ENCODE data around the gene DCTD. TPM values are rescaled to one million over a fixed set of nuclear protein-coding genes. Genes with fewer than 3 reads are reported as not detected.

DCTD gene
- total and polyA plus RNA-seq, 2 donors = 40.0 to 65.8 TPM

DNA sequence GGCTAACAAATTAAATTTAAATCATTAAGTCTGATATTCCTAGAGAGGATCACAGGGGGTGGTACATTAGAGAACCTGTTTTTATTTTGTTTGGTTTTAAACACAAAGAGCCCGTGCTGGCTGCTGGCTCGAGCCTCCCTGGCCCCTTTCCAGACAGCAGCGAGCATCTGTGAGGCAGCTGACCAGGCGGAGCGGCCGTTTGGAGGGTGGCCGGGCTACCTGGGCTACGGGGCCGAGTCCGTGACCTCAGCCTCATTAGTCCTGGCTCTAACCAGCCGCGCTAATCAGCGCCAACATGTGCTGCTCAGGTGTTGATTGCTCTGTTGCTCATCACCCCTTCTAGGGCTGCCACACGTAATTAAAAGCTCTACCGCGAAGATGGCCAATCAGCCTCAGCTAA, 35.3 kb downstream of the DCTD start:
- 96% methylated on average over 16 of the region's 16 CpGs for WGBS
- DNase-seq (ENCODE audit: low read depth in 6 of 9, low spot score in 9 of 9) = no peak
- no peaks in the 10 kb centered on the region for H3K4me1 ChIP-seq (ENCODE audit: control insufficient read depth in 2 of 2, insufficient read depth in 2 of 2, low read length in 2 of 2)
- H3K4me3 ChIP-seq (ENCODE audit: low read length in 2 of 2) = no peak overlapping the region
- peaks cover 0 to 11% of the 10 kb centered on the region in 2 donors for H3K36me3 ChIP-seq (ENCODE audit: control insufficient read depth in 2 of 2, insufficient read depth in 2 of 2, low read length in 1 of 2)
- peaks cover 2 to 9% of the 10 kb centered on the region in 2 donors for H3K9me3 ChIP-seq (ENCODE audit: control insufficient read depth in 2 of 2, insufficient read depth in 1 of 2, low read length in 1 of 2)
- H3K27ac ChIP-seq (ENCODE audit: low read depth in 1 of 2, low read length in 1 of 2) = no peak overlapping the region
- no peaks in the 10 kb centered on the region for H3K27me3 ChIP-seq (ENCODE audit: control insufficient read depth in 2 of 2, insufficient read depth in 1 of 2, low read length in 1 of 2)

DNA sequence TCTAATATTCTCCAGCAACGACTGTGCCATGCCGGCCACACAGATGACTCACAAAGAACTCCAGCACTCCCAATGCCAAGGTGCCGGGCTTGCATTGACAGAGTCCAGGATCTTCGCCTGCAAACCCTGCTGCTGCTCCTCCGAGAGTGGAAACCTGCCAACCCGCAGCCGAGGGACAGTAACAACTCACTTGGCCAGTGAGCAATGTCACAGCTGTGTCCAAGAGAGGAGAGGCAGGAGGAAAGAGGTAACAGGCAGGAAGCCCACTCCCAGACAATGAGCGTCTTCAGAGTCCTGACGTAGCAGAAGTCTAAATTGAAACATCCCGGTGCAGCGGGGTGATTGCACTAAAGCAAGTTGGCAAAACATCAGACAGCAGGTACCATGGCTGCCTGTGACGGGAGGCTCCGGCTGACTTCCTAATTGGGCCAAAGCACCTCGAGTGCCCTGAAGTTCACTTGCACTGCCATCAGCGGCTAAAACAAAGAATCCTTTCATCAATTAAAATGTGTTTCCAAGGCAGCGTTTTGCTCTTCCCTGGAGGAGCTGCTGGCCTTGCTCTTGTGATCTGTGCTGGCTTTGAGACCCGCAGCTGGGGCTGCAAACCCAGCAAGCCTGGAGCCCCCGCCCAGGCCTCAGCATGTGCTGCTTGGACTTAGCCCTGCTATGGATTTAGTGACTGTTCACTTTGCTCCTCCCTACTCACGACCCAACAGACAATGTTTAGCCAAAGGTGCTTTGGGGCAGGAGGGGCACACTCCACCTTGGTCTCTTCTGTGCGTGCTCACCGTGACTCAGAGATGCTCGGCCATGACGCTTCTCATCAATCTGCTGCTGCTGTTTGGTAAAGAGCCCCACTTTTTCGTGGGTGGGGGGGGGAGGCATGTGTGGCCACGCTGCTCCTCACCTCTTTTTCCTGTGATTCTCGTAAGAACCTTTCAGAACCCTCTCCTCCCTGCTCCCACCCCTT, 36.5 kb downstream of the DCTD start:
- Histone ChIP-seq H3K9me3 (ENCODE audit: control insufficient read depth in 2 of 2, insufficient read depth in 1 of 2, low read length in 1 of 2) (peaks cover 2 to 9% of the 10 kb centered on the region in 2 donors), H3K36me3 (ENCODE audit: control insufficient read depth in 2 of 2, insufficient read depth in 2 of 2, low read length in 1 of 2) (peaks cover 0 to 11% of the 10 kb centered on the region in 2 donors), H3K4me1 (ENCODE audit: control insufficient read depth in 2 of 2, insufficient read depth in 2 of 2, low read length in 2 of 2) (no peaks in the 10 kb centered on the region), H3K27me3 (ENCODE audit: control insufficient read depth in 2 of 2, insufficient read depth in 1 of 2, low read length in 1 of 2) (no peaks in the 10 kb centered on the region), H3K4me3 (ENCODE audit: low read length in 2 of 2) (no peak overlapping the region), H3K27ac (ENCODE audit: low read depth in 1 of 2, low read length in 1 of 2) (no peak overlapping the region)
- WGBS = 97% methylated on average over 26 of the region's 26 CpGs
- DNase-seq (ENCODE audit: low read depth in 6 of 9, low spot score in 9 of 9) = no peak

DNA sequence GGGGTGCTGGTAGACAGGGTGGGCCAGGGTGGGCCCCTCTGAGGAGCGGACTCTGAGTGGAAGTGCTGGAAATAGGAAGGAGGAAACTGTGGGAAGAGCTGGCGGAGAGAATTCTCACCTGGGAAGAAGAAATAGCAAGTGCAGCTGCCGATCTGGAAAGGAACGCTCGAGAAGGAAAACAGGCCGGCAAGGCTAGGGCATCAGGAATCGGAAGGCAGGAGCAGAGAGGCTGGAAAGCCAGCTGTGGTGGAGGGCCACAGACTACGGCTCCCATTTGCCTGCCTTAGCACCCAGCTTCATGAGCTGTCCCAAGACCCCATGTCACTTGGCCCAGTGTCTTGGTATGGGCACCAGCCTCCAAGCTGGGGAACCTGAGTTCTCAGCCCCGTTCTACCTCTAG, 37.3 kb downstream of the DCTD start:
- Histone ChIP-seq H3K9me3 (ENCODE audit: control insufficient read depth in 2 of 2, insufficient read depth in 1 of 2, low read length in 1 of 2) (peaks cover 0 to 6% of the 10 kb centered on the region in 2 donors), H3K4me3 (ENCODE audit: low read length in 2 of 2) (no peak overlapping the region), H3K27me3 (ENCODE audit: control insufficient read depth in 2 of 2, insufficient read depth in 1 of 2, low read length in 1 of 2) (no peaks in the 10 kb centered on the region), H3K4me1 (ENCODE audit: control insufficient read depth in 2 of 2, insufficient read depth in 2 of 2, low read length in 2 of 2) (no peaks in the 10 kb centered on the region), H3K36me3 (ENCODE audit: control insufficient read depth in 2 of 2, insufficient read depth in 2 of 2, low read length in 1 of 2) (peaks cover 0 to 8% of the 10 kb centered on the region in 2 donors), H3K27ac (ENCODE audit: low read depth in 1 of 2, low read length in 1 of 2) (no peak overlapping the region)
- 98% methylated on average over 9 of the region's 9 CpGs for WGBS
- DNase-seq (ENCODE audit: low read depth in 6 of 9, low spot score in 9 of 9) = no peak

DNA sequence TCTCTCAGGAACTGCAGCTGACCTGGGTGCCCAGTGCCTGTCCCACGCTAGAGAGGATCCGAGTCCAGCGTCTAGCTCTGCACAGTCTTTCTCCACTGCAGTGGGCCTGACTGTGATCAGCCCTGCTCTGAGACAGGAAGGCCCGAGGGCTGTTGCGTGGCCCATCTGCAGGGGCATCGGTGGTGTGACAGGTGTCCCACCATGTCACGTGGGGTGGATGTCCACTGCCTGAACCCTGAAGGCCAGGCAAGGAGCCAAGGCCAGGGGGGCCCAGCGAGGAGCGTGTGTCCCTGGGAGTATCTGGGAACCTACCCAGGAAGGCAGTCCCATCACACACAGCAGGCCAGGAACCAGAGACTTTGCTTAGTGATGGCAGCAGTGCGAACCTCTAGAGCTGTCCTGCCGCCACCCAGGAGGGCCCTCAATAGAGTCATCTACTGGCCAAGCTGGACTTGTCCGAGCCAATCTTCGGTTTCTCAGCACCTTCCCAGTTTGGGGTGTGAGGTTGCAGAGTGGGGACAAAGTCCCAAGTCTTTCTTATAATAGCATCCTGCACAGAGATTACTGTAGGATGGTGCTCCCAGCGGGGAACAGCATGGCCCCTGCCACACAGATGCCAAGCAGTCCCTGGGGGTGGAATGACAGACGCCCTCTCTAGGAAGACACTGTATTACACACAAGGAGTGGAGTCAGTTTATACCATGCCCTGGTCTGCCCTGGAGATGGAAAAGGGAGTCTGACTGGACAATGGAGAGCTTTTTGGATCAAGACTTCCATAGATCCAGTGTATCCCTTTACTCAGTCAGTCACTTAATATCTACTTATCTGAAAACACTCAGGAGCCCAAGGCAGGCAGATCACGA, 38.3 kb downstream of the DCTD start:
- no peak for DNase-seq (ENCODE audit: low read depth in 6 of 9, low spot score in 9 of 9)
- WGBS = 93% methylated on average over 16 of the region's 16 CpGs
- peaks cover 0 to 6% of the 10 kb centered on the region in 2 donors for H3K9me3 ChIP-seq (ENCODE audit: control insufficient read depth in 2 of 2, insufficient read depth in 1 of 2, low read length in 1 of 2)
- H3K27ac ChIP-seq (ENCODE audit: low read depth in 1 of 2, low read length in 1 of 2) = no peak overlapping the region
- H3K4me3 ChIP-seq (ENCODE audit: low read length in 2 of 2) = no peak overlapping the region
- no peaks in the 10 kb centered on the region for H3K27me3 ChIP-seq (ENCODE audit: control insufficient read depth in 2 of 2, insufficient read depth in 1 of 2, low read length in 1 of 2)
- H3K4me1 ChIP-seq (ENCODE audit: control insufficient read depth in 2 of 2, insufficient read depth in 2 of 2, low read length in 2 of 2) = no peaks in the 10 kb centered on the region
- peaks cover 0 to 6% of the 10 kb centered on the region in 2 donors for H3K36me3 ChIP-seq (ENCODE audit: control insufficient read depth in 2 of 2, insufficient read depth in 2 of 2, low read length in 1 of 2)

DNA sequence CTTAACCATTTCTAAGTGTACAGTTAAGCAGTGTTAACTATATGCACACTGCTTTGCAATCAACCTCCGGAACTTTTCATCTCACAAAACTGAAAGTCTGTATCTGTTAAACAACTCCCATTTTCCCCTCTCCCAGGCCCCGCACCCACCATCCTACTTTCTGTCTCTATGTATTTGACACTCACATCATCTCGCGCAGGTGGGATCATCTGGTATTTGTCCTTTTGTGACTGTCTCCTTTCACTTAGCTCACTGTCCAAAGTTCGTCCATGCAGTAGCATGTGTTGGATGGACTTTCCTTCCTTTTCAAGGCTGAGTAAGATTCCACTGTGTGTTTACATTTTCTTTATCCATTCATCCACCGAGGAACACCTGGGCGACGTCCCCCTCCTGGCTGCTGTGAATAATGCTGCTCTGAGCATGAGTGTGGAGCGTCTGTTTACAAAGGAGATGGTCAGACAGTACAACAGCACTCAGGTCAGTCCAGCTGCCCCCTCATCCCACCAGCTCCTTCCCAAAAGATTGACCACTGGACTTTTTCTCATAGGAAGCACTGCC, 39.8 kb downstream of the DCTD start:
- Histone ChIP-seq H3K4me3 (ENCODE audit: low read length in 2 of 2) (no peak overlapping the region), H3K27ac (ENCODE audit: low read depth in 1 of 2, low read length in 1 of 2) (no peak overlapping the region), H3K4me1 (ENCODE audit: control insufficient read depth in 2 of 2, insufficient read depth in 2 of 2, low read length in 2 of 2) (no peaks in the 10 kb centered on the region), H3K9me3 (ENCODE audit: control insufficient read depth in 2 of 2, insufficient read depth in 1 of 2, low read length in 1 of 2) (peaks cover 0 to 1% of the 10 kb centered on the region in 2 donors), H3K36me3 (ENCODE audit: control insufficient read depth in 2 of 2, insufficient read depth in 2 of 2, low read length in 1 of 2) (peaks cover 0 to 6% of the 10 kb centered on the region in 2 donors), H3K27me3 (ENCODE audit: control insufficient read depth in 2 of 2, insufficient read depth in 1 of 2, low read length in 1 of 2) (no peaks in the 10 kb centered on the region)
- 97% methylated on average over 9 of the region's 9 CpGs for WGBS
- DNase-seq (ENCODE audit: low read depth in 6 of 9, low spot score in 9 of 9) = no peak

DNA sequence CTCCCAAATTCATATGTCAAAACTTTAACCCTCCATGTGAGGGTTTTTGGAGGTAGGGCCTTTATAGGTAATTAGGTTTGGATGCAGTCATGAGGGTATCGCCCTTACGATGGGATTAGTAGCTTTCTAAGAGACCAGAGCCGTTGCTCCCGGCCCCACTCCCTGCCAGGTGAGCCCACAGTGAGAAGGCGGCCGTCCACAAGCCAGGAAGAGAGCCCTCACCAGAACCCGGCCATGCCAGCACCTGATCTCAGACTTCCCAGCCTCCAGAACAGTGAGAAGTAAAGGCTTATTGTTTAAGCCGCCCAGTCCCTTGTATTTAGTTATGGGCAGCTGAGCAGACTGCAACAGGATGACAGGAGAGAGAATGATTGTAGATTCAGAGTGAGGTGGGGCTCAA, 40.8 kb downstream of the DCTD start:
- Histone ChIP-seq H3K4me1 (ENCODE audit: control insufficient read depth in 2 of 2, insufficient read depth in 2 of 2, low read length in 2 of 2) (no peaks in the 10 kb centered on the region), H3K27ac (ENCODE audit: low read depth in 1 of 2, low read length in 1 of 2) (no peak overlapping the region), H3K27me3 (ENCODE audit: control insufficient read depth in 2 of 2, insufficient read depth in 1 of 2, low read length in 1 of 2) (no peaks in the 10 kb centered on the region), H3K9me3 (ENCODE audit: control insufficient read depth in 2 of 2, insufficient read depth in 1 of 2, low read length in 1 of 2) (peaks cover 0 to 1% of the 10 kb centered on the region in 2 donors), H3K36me3 (ENCODE audit: control insufficient read depth in 2 of 2, insufficient read depth in 2 of 2, low read length in 1 of 2) (peaks cover 0 to 6% of the 10 kb centered on the region in 2 donors), H3K4me3 (ENCODE audit: low read length in 2 of 2) (no peak overlapping the region)
- no peak for DNase-seq (ENCODE audit: low read depth in 6 of 9, low spot score in 9 of 9)
- WGBS = 90% methylated on average over 8 of the region's 8 CpGs

DNA sequence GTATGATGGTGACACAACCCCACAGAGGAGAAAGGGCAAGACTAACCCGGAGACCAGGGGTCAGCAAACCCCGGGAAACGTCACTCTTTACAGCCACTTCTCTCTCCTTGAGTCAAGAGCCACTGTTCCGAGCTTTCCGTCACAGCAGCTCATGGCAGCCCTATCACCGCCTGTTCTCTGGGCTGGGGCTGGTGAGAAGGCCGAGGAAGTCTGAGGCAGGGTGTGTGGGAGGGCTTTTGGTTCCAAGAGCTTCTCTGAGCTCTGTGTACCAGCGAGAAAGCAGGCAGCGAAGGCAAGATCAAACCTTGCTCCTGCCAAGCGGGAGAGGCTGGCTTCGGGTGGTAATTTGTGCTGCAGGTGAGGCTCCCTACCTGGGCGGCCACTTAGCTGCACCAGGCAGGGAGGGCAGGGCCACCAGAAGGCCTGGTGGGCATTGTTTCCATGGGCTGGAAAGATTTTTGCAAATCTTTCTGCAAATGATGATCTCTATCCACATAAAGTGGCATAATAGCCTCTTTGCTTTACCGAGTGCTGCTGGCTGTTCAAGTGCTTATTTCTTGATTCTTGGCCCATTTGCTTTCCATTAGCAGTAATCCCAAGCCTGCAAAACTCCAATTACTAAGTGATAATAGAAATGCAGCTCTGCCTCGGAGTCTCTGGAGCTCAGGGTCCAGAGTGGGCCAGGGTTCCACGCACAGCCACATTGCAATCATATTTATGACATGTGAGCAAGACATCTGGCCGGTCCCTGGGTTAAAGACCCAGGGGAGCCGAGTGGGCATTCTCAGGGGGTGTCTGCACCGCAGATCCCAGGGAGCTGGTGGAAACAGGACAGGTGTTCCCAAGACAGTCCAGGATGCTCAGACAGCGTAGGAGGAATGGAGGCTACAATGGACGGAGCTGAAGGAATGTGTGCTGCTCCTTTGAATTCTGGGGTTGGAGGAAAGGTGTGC, 41.5 kb downstream of the DCTD start:
- no peaks in the 10 kb centered on the region for H3K27me3 ChIP-seq (ENCODE audit: control insufficient read depth in 2 of 2, insufficient read depth in 1 of 2, low read length in 1 of 2)
- WGBS = 97% methylated on average over 20 of the region's 20 CpGs

DNA sequence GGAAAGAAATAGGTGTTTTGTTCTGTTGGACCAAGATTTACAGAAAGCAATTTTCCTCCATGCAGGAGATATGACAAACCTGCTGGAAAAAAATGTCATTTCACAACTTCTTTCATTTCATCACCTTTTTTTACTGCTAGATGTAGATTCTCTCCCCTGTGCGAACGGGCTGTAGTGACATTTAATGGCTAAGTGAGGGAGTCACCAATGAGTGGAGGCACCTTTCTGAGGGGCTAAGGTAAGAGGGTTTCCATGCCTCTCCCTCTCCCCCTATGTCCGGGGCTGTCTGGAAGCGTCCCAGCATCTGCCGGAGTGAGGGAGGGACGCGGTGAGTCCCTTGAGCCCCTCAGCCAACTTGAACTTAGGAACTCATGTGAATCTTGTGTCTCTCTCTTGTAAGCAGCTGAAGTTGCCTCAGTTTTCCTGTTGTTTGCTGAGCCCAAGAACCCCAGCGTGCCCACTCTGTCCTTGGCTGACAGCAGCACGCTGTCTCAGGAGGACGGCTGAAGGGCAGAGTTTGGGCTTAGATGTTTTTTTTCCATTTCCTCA, 42.3 kb downstream of the DCTD start:
- no peaks in the 10 kb centered on the region for H3K27me3 ChIP-seq (ENCODE audit: control insufficient read depth in 2 of 2, insufficient read depth in 1 of 2, low read length in 1 of 2)
- no peaks in the 10 kb centered on the region for H3K36me3 ChIP-seq (ENCODE audit: control insufficient read depth in 2 of 2, insufficient read depth in 2 of 2, low read length in 1 of 2)
- H3K4me1 ChIP-seq (ENCODE audit: control insufficient read depth in 2 of 2, insufficient read depth in 2 of 2, low read length in 2 of 2) = no peaks in the 10 kb centered on the region
- DNase-seq (ENCODE audit: low read depth in 6 of 9, low spot score in 9 of 9) = no peak
- no peak overlapping the region for H3K4me3 ChIP-seq (ENCODE audit: low read length in 2 of 2)
- H3K27ac ChIP-seq (ENCODE audit: low read depth in 1 of 2, low read length in 1 of 2) = no peak overlapping the region
- WGBS = 89% methylated on average over 10 of the region's 10 CpGs
- H3K9me3 ChIP-seq (ENCODE audit: control insufficient read depth in 2 of 2, insufficient read depth in 1 of 2, low read length in 1 of 2) = peaks cover 0 to 1% of the 10 kb centered on the region in 2 donors

More for the DNA sequence above, 41.5 kb downstream of the DCTD start:
- no peak overlapping the region for H3K4me3 ChIP-seq (ENCODE audit: low read length in 2 of 2)
- DNase-seq (ENCODE audit: low read depth in 6 of 9, low spot score in 9 of 9) = no peak
- H3K27ac ChIP-seq (ENCODE audit: low read depth in 1 of 2, low read length in 1 of 2) = no peak overlapping the region
- peaks cover 0 to 1% of the 10 kb centered on the region in 2 donors for H3K9me3 ChIP-seq (ENCODE audit: control insufficient read depth in 2 of 2, insufficient read depth in 1 of 2, low read length in 1 of 2)
- peaks cover 0 to under 1% of the 10 kb centered on the region in 2 donors for H3K36me3 ChIP-seq (ENCODE audit: control insufficient read depth in 2 of 2, insufficient read depth in 2 of 2, low read length in 1 of 2)
- no peaks in the 10 kb centered on the region for H3K4me1 ChIP-seq (ENCODE audit: control insufficient read depth in 2 of 2, insufficient read depth in 2 of 2, low read length in 2 of 2)

All from thymus (tissue), 11 donors.